Esophagus (tissue), 2 donors: ENCODE results near the gene PRR20E. TPM values are rescaled to one million over a fixed set of nuclear protein-coding genes. Genes with fewer than 3 reads are reported as not detected.
"Not testable (repeated sequence)": the region's sequence is repeated elsewhere in the genome, so short reads cannot be mapped to it uniquely, and the experiment has no call there.

Experiments used
- H3K27ac ChIP-seq, 2 donors: one replicate each; pipeline ENCODE4 v1.5.1; 2013; ENCODE audit warnings: low read depth in 2 of 2, mild to moderate bottlenecking in 2 of 2, inconsistent platforms in 1 of 2, low read length in 1 of 2, moderate library complexity in 1 of 2
- H3K27me3 ChIP-seq, 2 donors: one replicate each; pipeline ENCODE4 v1.6.1; 2013; ENCODE audit warnings: low read length in 2 of 2, control low read depth in 1 of 2, mild to moderate bottlenecking in 1 of 2; ENCODE audit not compliant: insufficient read depth in 2 of 2, control insufficient read depth in 1 of 2
- H3K36me3 ChIP-seq, 2 donors: one replicate each; pipeline ENCODE4 v1.6.1; 2013; ENCODE audit warnings: low read length in 1 of 2; ENCODE audit not compliant: control insufficient read depth in 2 of 2, insufficient read depth in 2 of 2
- H3K4me1 ChIP-seq, 2 donors: one replicate each; pipeline ENCODE4 v1.6.1; 2013; ENCODE audit warnings: low read length in 1 of 2; ENCODE audit not compliant: control insufficient read depth in 2 of 2, insufficient read depth in 2 of 2
- H3K4me3 ChIP-seq, 2 donors: one replicate each; pipeline ENCODE4 v1.5.1; 2013; ENCODE audit warnings: low read length in 2 of 2, mild to moderate bottlenecking in 2 of 2, low read depth in 1 of 2, moderate library complexity in 1 of 2
- H3K9me3 ChIP-seq, 2 donors: one replicate each; pipeline ENCODE4 v1.6.1; 2013; ENCODE audit warnings: mild to moderate bottlenecking in 2 of 2, low read depth in 1 of 2, low read length in 1 of 2, moderate library complexity in 1 of 2; ENCODE audit not compliant: control insufficient read depth in 2 of 2, insufficient read depth in 1 of 2
- WGBS, 2 donors: extraction: QIAGEN DNeasy Blood & Tissue Kit; methylation state at CpG; one replicate each; pipeline ENCODE4 v1.1.7; 2013; 5-methylcytosine and 5-hydroxymethylcytosine counted together
- polyA plus RNA-seq, 2 donors: library from polyadenylated mRNA; stranded (reverse); fragments of 200-250 nt; gene quantifications; one replicate each; pipeline ENCODE4 v1.2.3, GENCODE V29; 2013
- donor health status: healthy with polysubstance abuse.
- donor health status: Bipolar disorder and iron deficiency.

PRR20E gene
- polyA plus RNA-seq, 2 donors = not detected

- H3K27ac ChIP-seq, H3K9me3 ChIP-seq, H3K36me3 ChIP-seq, H3K27me3 ChIP-seq, H3K4me3 ChIP-seq, H3K4me1 ChIP-seq: not testable (repeated sequence)
- no CpG with 5 or more reads among the region's 22 CpGs for WGBS, 2 donors
Observed at GRCh38 chr13:57153761-57154160, 13.2 kb upstream of the PRR20E start, which contains the start of gene PRR20C. Gene PRR20C, plus strand, starts transcription at chr13:57154061. Its CDS starts 387 bp downstream, at chr13:57154448.

- H3K36me3 ChIP-seq, H3K4me3 ChIP-seq, H3K9me3 ChIP-seq, H3K4me1 ChIP-seq, H3K27me3 ChIP-seq, H3K27ac ChIP-seq: not testable (repeated sequence)
- no CpG with 5 or more reads among the region's 22 CpGs for WGBS, 2 donors
Observed at GRCh38 chr13:57160332-57160731, 6.7 kb upstream of the PRR20E start, which contains the start of gene PRR20D. Gene PRR20D, plus strand, starts transcription at chr13:57160632. Its CDS starts 387 bp downstream, at chr13:57161019.

DNA sequence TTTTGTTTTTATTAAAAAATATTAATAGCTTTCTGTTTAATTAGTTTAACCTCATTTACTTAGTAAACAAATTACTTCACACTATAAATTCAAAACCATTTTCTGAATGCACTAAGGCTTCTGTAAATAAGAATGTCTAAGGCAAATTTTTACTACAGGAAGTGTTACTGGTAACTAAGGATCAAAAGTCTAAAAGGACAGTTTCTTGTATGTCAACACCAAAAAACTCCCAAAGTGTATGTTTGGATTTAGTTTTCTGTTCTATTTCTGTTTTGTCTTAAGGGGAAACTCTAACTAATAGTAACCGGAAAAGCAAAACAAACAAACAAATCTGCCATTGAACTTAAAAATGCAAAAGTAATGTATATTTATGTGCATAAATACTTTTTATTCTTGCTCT is 24.7 kb downstream of the PRR20E start:
- Histone ChIP-seq H3K9me3 (no peaks in the 10 kb centered on the region), H3K4me1 (no peaks in the 10 kb centered on the region), H3K36me3 (no peaks in the 10 kb centered on the region), H3K27me3 (no peaks in the 10 kb centered on the region), H3K27ac (no peak overlapping the region), H3K4me3 (no peak overlapping the region)
- 51 to 82% methylated on average over 1 of the region's 1 CpG for WGBS, 2 donors

DNA sequence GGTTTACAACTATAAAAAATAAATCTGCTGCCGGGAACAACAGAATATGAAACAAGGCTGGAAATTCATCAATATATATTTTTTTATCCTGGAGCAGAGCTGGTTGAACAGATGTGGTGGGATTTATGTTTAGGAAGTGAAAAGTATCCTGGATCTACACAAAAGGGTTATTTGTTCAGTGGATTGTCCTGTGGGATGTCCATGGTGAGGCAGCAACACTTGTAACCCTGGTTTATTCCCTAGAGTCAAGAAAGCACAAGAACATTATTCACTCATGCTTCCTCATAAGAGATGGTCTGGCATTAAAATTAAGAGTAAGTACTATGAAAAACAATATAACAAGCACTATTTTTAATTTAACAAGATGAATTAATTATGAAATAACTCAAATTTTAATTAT is 46.0 kb downstream of the PRR20E start:
- 79 to 91% methylated on average over 1 of the region's 1 CpG for WGBS, 2 donors
- no peak overlapping the region for H3K27ac ChIP-seq
- H3K4me1 ChIP-seq = no peaks in the 10 kb centered on the region
- no peak overlapping the region for H3K4me3 ChIP-seq
- no peaks in the 10 kb centered on the region for H3K27me3 ChIP-seq
- H3K36me3 ChIP-seq = no peaks in the 10 kb centered on the region
- no peaks in the 10 kb centered on the region for H3K9me3 ChIP-seq

Other genes with a start within 250 kb of the PRR20E start
- gene PRR20A, start 26.3 kb upstream of the PRR20E start, polyA plus RNA-seq = not detected
- gene PRR20B, start 19.7 kb upstream of the PRR20E start, polyA plus RNA-seq = not detected
- gene PRR20C, start 13.1 kb upstream of the PRR20E start, polyA plus RNA-seq = not detected
- gene PRR20D, start 6.6 kb upstream of the PRR20E start, polyA plus RNA-seq = not detected